ENCODE results near the gene CSNK1D.

CSNK1D gene

DNA sequence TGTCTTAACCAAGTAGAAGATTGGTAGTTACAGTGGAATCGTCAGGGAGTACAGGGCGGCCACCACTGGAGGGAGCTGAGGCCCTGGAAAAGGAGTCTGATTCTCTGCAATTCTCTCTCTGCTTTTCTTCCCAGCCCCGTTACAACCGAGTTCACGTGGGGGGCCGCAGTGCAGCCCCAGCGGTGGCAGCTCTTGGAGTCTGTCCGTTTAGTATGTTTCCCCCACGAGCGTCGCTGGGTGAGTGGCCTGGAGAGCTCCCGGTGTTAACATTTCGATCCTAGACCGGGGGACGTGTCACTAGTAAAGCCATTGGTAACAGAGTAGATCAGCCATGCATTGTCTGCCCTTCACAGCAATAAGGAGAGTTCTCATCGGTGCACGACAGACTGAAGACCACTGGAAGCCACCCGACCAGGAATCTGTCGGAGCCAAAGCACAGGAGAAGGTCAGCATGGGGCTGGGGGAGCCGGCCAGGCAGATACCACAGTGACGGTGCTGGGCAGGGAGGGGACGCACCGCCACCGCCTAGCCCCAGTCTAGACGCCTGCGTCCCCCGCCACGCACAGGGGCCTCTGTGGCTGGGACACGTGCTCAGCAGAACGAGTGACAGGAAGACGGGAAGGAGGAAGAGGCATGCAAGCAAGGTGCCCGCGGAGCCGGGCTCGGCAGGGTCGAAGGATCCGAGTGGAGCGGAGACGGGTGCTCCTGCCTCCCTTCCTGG is 28.9 kb downstream of the CSNK1D start:
- DNase-seq (ENCODE audit: low read depth) = peak; percentile 53
- TF ChIP-seq CTCF (conservative IDR thresholded peaks at IDR 0.05; ENCODE audit: low read length) = peak; percentile 60
- H3K4me3 ChIP-seq (ENCODE audit: low read length) = no peak overlapping the region

DNA sequence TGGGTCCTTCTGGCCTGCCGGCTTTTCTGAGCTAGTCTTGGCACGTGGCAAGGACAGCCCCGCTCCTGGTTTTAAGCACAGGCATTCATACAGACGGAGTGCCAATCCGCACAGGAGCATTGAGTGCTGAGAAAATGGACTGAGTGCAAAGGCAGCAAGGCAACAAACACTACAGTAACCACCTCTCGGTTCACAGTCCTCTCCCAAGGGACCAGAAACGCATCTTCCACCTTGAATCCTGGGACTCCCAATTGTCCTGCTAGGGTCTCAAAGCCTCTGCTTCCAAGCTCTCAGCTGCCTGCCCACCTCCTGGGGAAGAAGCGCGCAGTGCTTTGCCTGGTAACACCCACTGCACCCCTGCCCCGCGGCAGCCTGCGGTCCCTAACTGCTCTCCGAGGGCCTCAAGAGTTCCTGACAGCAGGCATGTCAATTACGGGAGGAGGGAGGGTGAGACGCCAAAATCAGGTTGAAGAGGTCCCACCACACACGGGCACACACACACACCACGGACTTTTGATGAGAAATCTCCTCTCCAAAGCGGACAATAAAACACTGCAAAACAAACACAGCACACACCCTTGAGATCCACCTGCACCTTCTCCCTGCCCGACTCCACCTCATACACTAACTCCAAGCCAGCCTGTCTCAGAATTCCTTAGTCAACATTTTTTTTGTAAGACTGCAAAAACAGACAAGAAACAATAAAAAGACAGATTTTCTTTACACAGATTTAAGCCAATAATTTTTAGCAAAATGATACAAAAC is 29.7 kb downstream of the CSNK1D start:
- no peak for DNase-seq (ENCODE audit: low read depth)
- no peak for TF ChIP-seq CTCF (conservative IDR thresholded peaks at IDR 0.05; ENCODE audit: low read length)
- H3K4me3 ChIP-seq (ENCODE audit: low read length) = no peak overlapping the region

GRCh38 chr17:82242977-82243647 is 30.4 kb downstream of the CSNK1D start:
- no peak for TF ChIP-seq CTCF (conservative IDR thresholded peaks at IDR 0.05; ENCODE audit: low read length)
- DNase-seq (ENCODE audit: low read depth) = peak; percentile 88
- H3K4me3 ChIP-seq (ENCODE audit: low read length) = no peak overlapping the region

DNA sequence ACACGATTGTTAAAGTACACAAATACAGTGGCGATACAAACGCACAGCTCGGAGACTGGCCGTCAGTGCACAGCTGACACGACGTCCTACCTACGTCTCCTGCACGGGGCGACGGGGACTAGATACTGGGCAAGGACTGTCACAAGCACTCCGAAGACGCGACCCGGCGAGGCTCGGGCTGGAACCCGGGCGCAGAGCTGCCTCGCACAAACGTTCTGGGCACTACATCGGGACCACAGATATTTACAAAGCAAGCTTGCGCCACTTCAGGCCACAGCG is 30.9 kb downstream of the CSNK1D start:
- no peak for TF ChIP-seq CTCF (conservative IDR thresholded peaks at IDR 0.05; ENCODE audit: low read length)
- no peak for DNase-seq (ENCODE audit: low read depth)
- no peak overlapping the region for H3K4me3 ChIP-seq (ENCODE audit: low read length)

DNA sequence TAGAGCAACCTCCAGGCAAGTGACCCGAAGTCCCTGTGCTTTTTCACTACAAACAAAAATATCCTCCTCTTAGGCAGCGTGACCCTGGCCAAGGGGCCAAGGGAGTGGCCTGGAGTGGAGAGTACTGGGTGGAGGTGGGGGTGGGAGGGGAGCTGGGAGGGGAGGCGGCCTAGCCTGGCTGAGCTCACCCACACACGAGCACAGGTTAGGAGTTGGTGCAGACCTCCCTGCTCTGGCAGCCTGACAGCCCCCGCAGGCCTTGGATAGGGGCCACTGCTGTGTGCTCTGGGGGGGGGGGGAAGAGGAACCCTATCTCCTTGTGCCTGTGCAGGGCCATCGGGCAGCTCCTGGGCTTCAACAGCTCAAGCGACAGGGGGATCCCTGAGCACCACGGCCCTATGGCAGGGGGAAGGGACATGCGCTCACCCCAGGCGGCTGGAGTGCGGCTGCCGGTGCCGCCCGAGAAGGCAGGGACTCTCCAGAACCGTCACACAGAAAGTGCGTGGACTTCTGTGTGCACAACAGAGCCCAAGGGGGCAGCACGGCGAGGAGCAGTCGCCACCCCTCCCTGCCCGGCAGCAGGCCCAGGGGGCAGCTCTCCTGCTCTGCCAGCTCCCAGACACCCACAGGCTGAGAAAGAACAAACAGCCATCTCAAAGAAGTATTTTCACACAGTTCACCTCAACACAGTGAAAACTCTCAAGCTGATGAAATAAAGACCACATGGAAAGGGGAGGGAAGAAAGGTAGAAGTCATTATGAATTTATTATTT is 31.4 kb downstream of the CSNK1D start:
- DNase-seq (ENCODE audit: low read depth) = no peak

More for the DNA sequence above, 31.4 kb downstream of the CSNK1D start:
- no peak for TF ChIP-seq CTCF (conservative IDR thresholded peaks at IDR 0.05; ENCODE audit: low read length)
- no peak overlapping the region for H3K4me3 ChIP-seq (ENCODE audit: low read length)

Data from AG10803 (cell line).